Neuronal stem cell (in vitro differentiated cells): ENCODE results near the gene FUT7.
A peak's percentile ranks its signal among the peaks of the same experiment; 100 is the strongest.

ENCODE experiments used
- DNase-seq: peaks from one replicate; pipeline ENCODE4 v3.0.0-alpha.2; 2013; ENCODE audit warnings: low spot score
- H2AFZ ChIP-seq: one replicate; pipeline ENCODE4 v1.6.1; 2013; ENCODE audit warnings: mild to moderate bottlenecking, low read length, inconsistent platforms
- H2AK5ac ChIP-seq: 2 replicates; pipeline ENCODE4 v1.6.1; 2013; ENCODE audit warnings: low read depth, mild to moderate bottlenecking, inconsistent platforms, low read length, moderate library complexity, mixed read lengths
- H2BK120ac ChIP-seq: 2 replicates; pipeline ENCODE4 v1.6.1; 2013; ENCODE audit warnings: low read depth, mild to moderate bottlenecking, inconsistent platforms, low read length, moderate library complexity, mixed read lengths
- H2BK12ac ChIP-seq: one replicate; pipeline ENCODE4 v1.6.1; 2013; ENCODE audit warnings: low read length, inconsistent platforms
- H2BK15ac ChIP-seq: 2 replicates; pipeline ENCODE4 v1.6.1; 2013; ENCODE audit warnings: mild to moderate bottlenecking, low read length, inconsistent platforms, mixed read lengths
- H2BK5ac ChIP-seq: one replicate; pipeline ENCODE4 v1.6.1; 2013; ENCODE audit warnings: inconsistent platforms, mild to moderate bottlenecking, low read length, moderate library complexity
- H3K14ac ChIP-seq: one replicate; pipeline ENCODE4 v1.6.1; 2013; ENCODE audit warnings: low read length, inconsistent platforms
- H3K18ac ChIP-seq: 2 replicates; pipeline ENCODE4 v1.6.1; 2013; ENCODE audit warnings: low read length, inconsistent platforms
- H3K23ac ChIP-seq: 2 replicates; pipeline ENCODE4 v1.6.1; 2013; ENCODE audit warnings: low read depth, mild to moderate bottlenecking, mixed read lengths, low read length, inconsistent platforms; ENCODE audit not compliant: poor library complexity
- H3K27ac ChIP-seq: replicated peaks from 3 replicates; pipeline ENCODE4 v1.5.1; 2013; ENCODE audit warnings: low read length, inconsistent platforms
- H3K27me3 ChIP-seq, 3 experiments: 2 replicates each; pipeline ENCODE4 v1.6.1; 2013; ENCODE audit warnings: low read length in 3 of 3, mild to moderate bottlenecking in 2 of 3, inconsistent platforms in 1 of 3, low read depth in 1 of 3, mixed read lengths in 1 of 3, moderate library complexity in 1 of 3; ENCODE audit not compliant: control insufficient read depth in 3 of 3, insufficient read depth in 3 of 3
- H3K36me3 ChIP-seq, 2 donors: replicated peaks in 1 of 2; 2 replicates each; pipeline ENCODE4 v1.6.1; 2013; ENCODE audit warnings: low read length in 2 of 2; ENCODE audit not compliant: control insufficient read depth in 2 of 2, insufficient read depth in 2 of 2
- H3K4ac ChIP-seq: 2 replicates; pipeline ENCODE4 v1.6.1; 2013; ENCODE audit warnings: inconsistent platforms, mild to moderate bottlenecking, low read length, moderate library complexity
- H3K4me1 ChIP-seq, 2 donors: 1 replicate in 1 of 2; 2 replicates in 1 of 2; pipeline ENCODE4 v1.6.1; 2013; ENCODE audit warnings: low read length in 2 of 2, low read depth in 1 of 2; ENCODE audit not compliant: control insufficient read depth in 2 of 2, insufficient read depth in 1 of 2
- H3K4me2 ChIP-seq: one replicate; pipeline ENCODE4 v1.6.1; 2013; ENCODE audit warnings: mild to moderate bottlenecking, low read length, inconsistent platforms; ENCODE audit not compliant: insufficient read depth, poor library complexity, severe bottlenecking
- H3K4me3 ChIP-seq, 2 donors: 2 replicates each; pipeline ENCODE4 v1.5.1; 2013; ENCODE audit warnings: low read length in 2 of 2, mild to moderate bottlenecking in 2 of 2, inconsistent platforms in 1 of 2, moderate library complexity in 1 of 2
- H3K79me1 ChIP-seq: one replicate; pipeline ENCODE4 v1.6.1; 2013; ENCODE audit warnings: low read depth, mild to moderate bottlenecking, inconsistent platforms, low read length, moderate library complexity
- H3K9ac ChIP-seq: one replicate; pipeline ENCODE4 v1.6.1; 2013; ENCODE audit warnings: mild to moderate bottlenecking, low read depth, low read length, inconsistent platforms; ENCODE audit not compliant: poor library complexity
- H3K9me3 ChIP-seq, 2 donors: replicated peaks in 1 of 2; 2 replicates each; pipeline versions ENCODE3 to v1.6.1; 2013; ENCODE audit warnings: low read length in 2 of 2, mild to moderate bottlenecking in 2 of 2, inconsistent platforms in 1 of 2, low read depth in 1 of 2, mixed read lengths in 1 of 2, moderate library complexity in 1 of 2; ENCODE audit not compliant: control insufficient read depth in 2 of 2, insufficient read depth in 1 of 2
- H4K8ac ChIP-seq: one replicate; pipeline ENCODE4 v1.6.1; 2013; ENCODE audit warnings: low read depth, mild to moderate bottlenecking, inconsistent platforms, low read length, moderate library complexity
- H4K91ac ChIP-seq: one replicate; pipeline ENCODE4 v1.6.1; 2013; ENCODE audit warnings: low read length, low read depth, mild to moderate bottlenecking, inconsistent platforms; ENCODE audit not compliant: poor library complexity
- WGBS, 2 donors: extraction: QIAGEN DNeasy Blood & Tissue Kit; methylation state at CpG; one replicate each; pipeline ENCODE4 v1.1.7; 2013; ENCODE audit warnings: missing lambda C conversion rate in 2 of 2, mixed read lengths in 1 of 2; ENCODE audit not compliant: insufficient read length in 2 of 2, insufficient replicate concordance in 1 of 2; ENCODE audit errors: extremely low coverage in 2 of 2; 5-methylcytosine and 5-hydroxymethylcytosine counted together

Gene FUT7

GRCh38 chr9:137009938-137010732 is 21.8 kb downstream of the FUT7 start:
- no peak overlapping the region for H2AFZ ChIP-seq
- no peak overlapping the region for H3K4ac ChIP-seq
- WGBS, 2 donors: no CpG with 5 or more reads among the region's 49 CpGs
- no peak overlapping the region for H4K8ac ChIP-seq
- H2AK5ac ChIP-seq: no peak overlapping the region
- no peak overlapping the region for H3K18ac ChIP-seq
- H3K36me3 ChIP-seq: peaks cover 13 to 23% of the 10 kb centered on the region in 2 donors
- H3K27ac ChIP-seq: no peak overlapping the region
- H4K91ac ChIP-seq: no peak overlapping the region
- peak overlapping the region; percentile 55 for H3K23ac ChIP-seq
- H2BK15ac ChIP-seq: no peak overlapping the region
- H3K4me3 ChIP-seq: peak overlapping the region in 1 of 2 donors; percentile 62
- no peaks in the 10 kb centered on the region for H3K27me3 ChIP-seq
- H3K79me1 ChIP-seq: peaks cover 3% of the 10 kb centered on the region
- H3K9ac ChIP-seq: peak overlapping the region; percentile 60
- no peak overlapping the region for H2BK5ac ChIP-seq
- H3K14ac ChIP-seq: no peak overlapping the region
- peaks cover 0 to 8% of the 10 kb centered on the region in 2 donors for H3K4me1 ChIP-seq
- H3K4me2 ChIP-seq: no peak overlapping the region
- no peak overlapping the region for H2BK120ac ChIP-seq
- peaks cover 2 to 3% of the 10 kb centered on the region in 2 donors for H3K9me3 ChIP-seq
- no peak overlapping the region for H2BK12ac ChIP-seq
- DNase-seq: no peak

- H4K91ac ChIP-seq: no peak overlapping the region
- no peak overlapping the region for H3K14ac ChIP-seq
- H3K79me1 ChIP-seq: peaks cover 3% of the 10 kb centered on the region
- peaks cover 0 to 8% of the 10 kb centered on the region in 2 donors for H3K4me1 ChIP-seq
- no peak overlapping the region for H3K9ac ChIP-seq
- no peak overlapping the region for H2AK5ac ChIP-seq
- H2BK120ac ChIP-seq: no peak overlapping the region
- no peak for DNase-seq
- H3K27me3 ChIP-seq: no peaks in the 10 kb centered on the region
- no peak overlapping the region for H4K8ac ChIP-seq
- H3K27ac ChIP-seq: no peak overlapping the region
- peaks cover 8 to 15% of the 10 kb centered on the region in 2 donors for H3K36me3 ChIP-seq
- H2BK5ac ChIP-seq: no peak overlapping the region
- peak overlapping the region; percentile 55 for H3K23ac ChIP-seq
- H3K4me2 ChIP-seq: no peak overlapping the region
- no peak overlapping the region for H3K4me3 ChIP-seq
- no peak overlapping the region for H2BK15ac ChIP-seq
- H2AFZ ChIP-seq: no peak overlapping the region
- no peak overlapping the region for H3K4ac ChIP-seq
- H2BK12ac ChIP-seq: no peak overlapping the region
- peaks cover 2 to 3% of the 10 kb centered on the region in 2 donors for H3K9me3 ChIP-seq
- no peak overlapping the region for H3K18ac ChIP-seq
- no CpG with 5 or more reads among the region's 18 CpGs for WGBS, 2 donors
Observed at GRCh38 chr9:137009217-137009616, 22.7 kb downstream of the FUT7 start.

DNA sequence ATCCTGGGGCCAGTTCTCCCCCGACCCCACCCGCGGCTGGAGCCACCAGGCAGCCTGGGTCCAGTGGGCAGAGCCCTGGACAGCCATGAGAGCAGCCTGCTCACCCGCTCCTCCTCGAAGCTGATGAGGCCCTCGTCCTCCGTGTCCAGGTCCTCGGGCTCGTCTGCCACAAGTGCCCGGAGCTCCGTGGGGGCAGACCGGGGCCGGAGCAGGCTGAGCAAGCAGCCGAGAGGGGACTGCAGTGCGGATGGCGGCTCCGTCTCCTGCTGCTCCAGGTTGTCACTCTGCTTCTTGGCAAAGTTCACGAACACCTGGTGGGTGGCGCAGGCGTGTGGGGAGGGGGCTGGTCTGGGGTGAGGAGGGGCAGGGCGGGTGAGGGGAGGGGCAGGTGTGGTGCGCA is 23.6 kb downstream of the FUT7 start:
- H3K27me3 ChIP-seq: no peaks in the 10 kb centered on the region
- peaks cover 8 to 10% of the 10 kb centered on the region in 2 donors for H3K36me3 ChIP-seq
- H4K91ac ChIP-seq: no peak overlapping the region
- peaks cover 2 to 3% of the 10 kb centered on the region in 2 donors for H3K9me3 ChIP-seq
- H3K18ac ChIP-seq: peak overlapping the region; percentile 48
- peaks cover 0 to 8% of the 10 kb centered on the region in 2 donors for H3K4me1 ChIP-seq
- H3K27ac ChIP-seq: no peak overlapping the region
- no peak overlapping the region for H2BK120ac ChIP-seq
- H2AFZ ChIP-seq: no peak overlapping the region
- no peak overlapping the region for H4K8ac ChIP-seq
- no peak overlapping the region for H2BK12ac ChIP-seq
- no peak overlapping the region for H3K4me2 ChIP-seq
- no peak for DNase-seq
- no peak overlapping the region for H3K14ac ChIP-seq
- H3K4me3 ChIP-seq: no peak overlapping the region
- H3K79me1 ChIP-seq: no peaks in the 10 kb centered on the region
- H3K9ac ChIP-seq: no peak overlapping the region
- no peak overlapping the region for H2BK15ac ChIP-seq
- H2AK5ac ChIP-seq: no peak overlapping the region
- no CpG with 5 or more reads among the region's 22 CpGs for WGBS, 2 donors
- no peak overlapping the region for H3K23ac ChIP-seq
- H3K4ac ChIP-seq: no peak overlapping the region
- H2BK5ac ChIP-seq: peak overlapping the region; percentile 53

DNA sequence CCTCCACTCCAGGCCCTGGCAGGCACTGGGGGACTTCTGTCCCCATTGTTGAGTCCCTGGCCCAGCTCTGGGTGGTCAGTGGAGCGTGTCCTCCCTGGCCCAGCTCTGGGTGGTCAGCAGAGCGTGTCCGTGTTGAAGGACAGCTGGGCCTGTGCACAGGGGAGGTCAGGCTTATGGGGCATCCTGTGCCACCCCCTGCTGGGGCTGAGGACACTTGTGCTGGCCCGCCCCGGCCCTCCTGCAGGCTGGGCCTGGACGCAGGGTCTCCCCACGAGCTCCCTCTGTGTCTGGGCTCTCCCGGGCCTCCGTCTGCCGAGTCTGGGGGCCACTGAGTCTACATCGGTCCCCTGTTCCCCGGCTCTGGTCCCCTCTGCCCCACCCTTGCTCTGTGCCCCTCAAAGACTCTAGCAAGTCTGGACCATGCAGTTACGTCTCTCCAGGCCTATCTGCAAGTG is 24.0 kb downstream of the FUT7 start:
- Histone ChIP-seq H2BK15ac (no peak overlapping the region), H3K36me3 (peaks cover 8 to 10% of the 10 kb centered on the region in 2 donors), H3K4ac (no peak overlapping the region), H3K27ac (no peak overlapping the region), H2BK120ac (no peak overlapping the region), H3K9me3 (peaks cover 2 to 3% of the 10 kb centered on the region in 2 donors), H4K8ac (peak overlapping the region; percentile 43), H3K9ac (no peak overlapping the region), H2BK5ac (peak overlapping the region; percentile 53), H3K18ac (peak overlapping the region; percentile 48), H3K4me2 (no peak overlapping the region), H3K27me3 (no peaks in the 10 kb centered on the region), H3K23ac (no peak overlapping the region), H4K91ac (no peak overlapping the region), H2BK12ac (no peak overlapping the region), H3K79me1 (no peaks in the 10 kb centered on the region), H2AFZ (no peak overlapping the region), H2AK5ac (no peak overlapping the region), H3K14ac (no peak overlapping the region), H3K4me3 (no peak overlapping the region), H3K4me1 (peaks cover 0 to 8% of the 10 kb centered on the region in 2 donors)
- DNase-seq: no peak
- WGBS, 2 donors: no CpG with 5 or more reads among the region's 13 CpGs
